ENCODE data around the gene ATOSB.
"Not testable (repeated sequence)": the region's sequence is repeated elsewhere in the genome, so short reads cannot be mapped to it uniquely, and the experiment has no call there.

The ATOSB gene, protein sequence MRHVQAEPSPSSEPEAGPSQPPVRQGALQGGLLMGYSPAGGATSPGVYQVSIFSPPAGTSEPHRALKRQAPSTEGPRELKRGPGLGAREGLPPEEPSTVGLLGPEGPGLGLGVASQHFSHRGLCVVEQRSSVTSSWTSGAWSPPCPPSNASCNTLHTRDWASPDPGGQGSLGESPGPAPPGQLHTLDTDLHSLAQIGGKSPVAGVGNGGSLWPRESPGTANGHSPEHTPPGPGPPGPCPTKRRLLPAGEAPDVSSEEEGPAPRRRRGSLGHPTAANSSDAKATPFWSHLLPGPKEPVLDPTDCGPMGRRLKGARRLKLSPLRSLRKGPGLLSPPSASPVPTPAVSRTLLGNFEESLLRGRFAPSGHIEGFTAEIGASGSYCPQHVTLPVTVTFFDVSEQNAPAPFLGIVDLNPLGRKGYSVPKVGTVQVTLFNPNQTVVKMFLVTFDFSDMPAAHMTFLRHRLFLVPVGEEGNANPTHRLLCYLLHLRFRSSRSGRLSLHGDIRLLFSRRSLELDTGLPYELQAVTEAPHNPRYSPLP

DNA sequence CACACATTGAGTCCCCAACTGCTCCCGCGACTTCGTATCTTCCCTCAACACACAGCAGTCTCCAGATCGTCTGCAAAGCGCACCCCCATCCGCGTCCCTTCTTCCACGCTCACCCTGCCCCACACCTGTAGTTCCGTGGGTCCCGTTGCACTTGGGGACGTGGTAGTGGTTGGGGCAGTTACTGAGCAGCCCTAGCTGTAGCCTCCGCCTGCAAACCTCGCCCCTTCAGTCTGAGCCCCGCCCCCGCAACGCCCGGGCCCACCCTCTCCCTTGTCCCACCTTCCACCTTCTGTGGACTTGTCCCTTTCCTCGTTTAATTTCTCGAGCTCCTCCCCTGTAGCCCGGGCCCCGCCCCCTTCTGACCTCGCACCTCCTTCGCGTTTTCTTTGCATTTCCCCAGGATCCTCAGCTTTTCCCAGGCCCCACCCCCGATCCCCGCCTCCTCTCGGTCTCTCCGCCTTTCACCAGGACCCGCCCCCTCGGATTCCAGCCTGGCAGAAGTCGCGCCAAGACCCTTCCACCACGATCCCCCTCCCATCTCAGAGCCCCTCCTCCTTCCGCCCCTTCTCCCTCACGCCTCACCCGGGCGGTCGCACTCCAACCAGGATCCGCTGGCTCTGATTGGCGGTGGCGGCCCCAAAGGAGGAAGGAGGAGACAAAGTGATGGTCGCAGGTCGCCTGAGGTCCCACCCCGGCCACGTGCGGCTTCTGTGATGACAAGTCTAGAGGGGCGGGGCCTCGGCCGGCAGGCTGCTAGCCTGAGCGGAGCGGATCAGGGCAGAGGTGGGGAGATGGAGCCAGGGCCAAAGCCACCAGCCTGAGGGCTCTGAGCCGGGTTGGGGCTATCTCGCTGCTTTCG lies at the start of gene ATOSB:
ATOSB (minus strand) TSS at position 183 of the 859 bp plus-strand sequence. CDS start 7,588 bp downstream, outside the sequence.
- peak; percentile 90 for DNase-seq (ENCODE audit: low read depth)

DNA sequence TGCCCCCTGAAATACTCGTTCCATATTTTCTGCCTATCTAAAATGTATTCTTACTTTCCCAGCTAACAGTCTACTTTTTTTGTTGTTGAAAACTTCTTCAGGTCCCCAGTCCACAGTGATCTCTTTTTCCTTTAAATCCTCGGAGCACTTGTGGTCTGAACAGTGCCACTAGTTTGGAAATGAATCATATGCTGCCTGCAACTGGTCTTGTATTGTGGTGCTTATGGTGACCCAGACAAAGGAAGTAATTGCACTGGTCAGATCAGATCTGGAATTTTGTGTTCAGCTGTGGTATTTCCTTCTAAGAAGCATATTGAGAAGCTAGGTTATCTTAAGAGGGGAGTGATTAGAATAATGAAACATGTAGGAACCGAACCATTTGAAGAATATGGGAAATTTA lies 49.0 kb upstream of the ATOSB start:
- no peak for DNase-seq (ENCODE audit: low read depth)

DNA sequence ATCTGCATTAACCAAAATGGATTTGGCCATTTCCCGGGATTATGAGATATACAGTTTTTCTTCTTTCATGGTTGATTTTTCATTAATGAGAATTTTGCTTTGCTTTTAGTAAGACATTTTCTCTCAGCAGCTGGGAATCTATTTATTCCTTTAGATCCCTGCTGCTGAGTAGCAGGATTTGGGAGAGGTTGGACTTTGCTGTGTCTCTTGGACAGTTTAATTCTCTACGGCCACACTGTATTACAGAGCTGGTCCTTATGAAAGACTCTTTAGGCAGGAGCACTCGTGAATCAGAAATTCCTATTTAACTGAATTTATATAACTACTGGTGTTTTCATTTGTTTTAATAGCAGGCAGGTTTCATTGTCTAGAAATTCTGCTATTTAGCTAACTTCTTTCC lies 47.8 kb upstream of the ATOSB start:
- no peak for DNase-seq (ENCODE audit: low read depth)

DNA sequence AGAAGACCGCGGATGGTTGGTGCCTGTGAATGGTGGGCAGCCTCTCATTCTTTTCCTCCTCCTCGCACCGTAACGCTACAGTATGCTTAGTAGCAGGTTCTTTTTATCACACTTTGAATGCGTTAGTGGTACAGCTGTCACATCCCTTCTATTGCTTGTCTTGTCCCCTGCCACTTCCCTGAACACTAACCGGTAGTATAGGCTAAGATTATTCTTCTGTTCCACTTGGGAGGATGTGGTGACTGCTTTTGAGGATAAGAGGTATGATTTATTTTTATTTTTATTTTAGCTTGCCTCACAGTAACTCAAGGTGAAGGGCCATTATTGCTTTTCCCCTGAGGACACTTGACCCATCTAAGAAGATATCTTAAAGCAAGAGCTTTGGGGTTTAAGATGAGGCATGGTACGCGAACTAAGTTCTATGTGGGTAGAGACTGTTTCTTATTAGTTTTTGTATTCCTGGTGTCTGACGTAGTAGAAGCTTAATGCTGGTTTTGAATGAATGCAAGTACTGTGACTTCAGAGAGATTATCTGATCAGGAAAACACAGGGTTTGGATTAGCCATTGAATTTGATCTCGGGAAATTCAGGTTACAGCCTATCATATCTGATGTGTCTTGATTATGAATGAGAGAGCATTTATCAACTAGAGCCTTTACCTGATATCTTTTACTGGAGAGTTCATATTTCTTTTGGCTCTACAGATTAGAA lies 47.1 kb upstream of the ATOSB start:
- DNase-seq (ENCODE audit: low read depth), result no peak

DNA sequence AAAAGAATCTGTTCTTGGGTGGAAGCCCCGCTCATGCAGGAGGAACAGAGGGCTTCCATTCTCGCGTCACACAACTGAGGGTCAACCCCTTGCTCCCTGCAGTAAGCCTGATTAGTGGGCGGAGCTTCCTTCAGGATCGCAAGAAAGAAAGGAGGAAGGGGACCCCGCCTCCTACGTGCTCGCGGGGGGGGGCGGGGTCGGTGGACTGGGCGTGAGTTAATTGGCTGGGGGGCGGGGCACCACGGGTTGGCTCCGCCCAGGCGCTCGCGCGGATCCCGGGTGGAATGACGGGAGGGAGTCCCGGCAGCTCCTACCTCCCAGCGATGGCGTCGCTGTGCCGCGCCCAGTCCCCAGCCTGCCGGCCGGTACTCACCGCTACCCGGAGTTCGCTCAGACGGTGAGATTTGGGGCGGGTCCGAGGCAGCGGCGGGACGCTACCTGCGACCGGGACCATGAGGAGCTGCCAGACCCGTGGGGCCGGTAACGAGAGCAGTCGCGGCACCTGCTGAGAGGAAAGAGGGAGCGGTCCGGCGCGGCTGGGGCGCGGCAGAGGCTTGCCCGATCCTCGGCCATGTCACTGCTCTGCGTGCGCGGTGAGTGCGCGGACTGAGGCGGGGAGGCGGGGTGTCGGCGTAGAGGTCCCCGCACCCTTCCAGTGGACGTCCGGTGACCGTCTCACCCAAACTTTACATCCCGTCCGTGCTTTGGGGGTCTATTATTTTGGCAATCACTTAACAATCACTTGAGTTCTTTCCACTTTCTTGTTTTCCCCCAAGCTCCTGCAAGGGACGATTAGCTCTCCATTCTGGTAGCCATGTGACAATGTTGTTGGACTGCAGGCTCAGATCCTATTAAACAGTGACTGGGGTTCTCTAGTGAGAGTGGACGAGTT lies 46.3 kb upstream of the ATOSB start, which contains the start of gene UNC13B:
UNC13B (plus strand) TSS at position 297 of the 892 bp plus-strand sequence; CDS start at position 572, 275 bp downstream.
- peak; percentile 41 for DNase-seq (ENCODE audit: low read depth)

DNA sequence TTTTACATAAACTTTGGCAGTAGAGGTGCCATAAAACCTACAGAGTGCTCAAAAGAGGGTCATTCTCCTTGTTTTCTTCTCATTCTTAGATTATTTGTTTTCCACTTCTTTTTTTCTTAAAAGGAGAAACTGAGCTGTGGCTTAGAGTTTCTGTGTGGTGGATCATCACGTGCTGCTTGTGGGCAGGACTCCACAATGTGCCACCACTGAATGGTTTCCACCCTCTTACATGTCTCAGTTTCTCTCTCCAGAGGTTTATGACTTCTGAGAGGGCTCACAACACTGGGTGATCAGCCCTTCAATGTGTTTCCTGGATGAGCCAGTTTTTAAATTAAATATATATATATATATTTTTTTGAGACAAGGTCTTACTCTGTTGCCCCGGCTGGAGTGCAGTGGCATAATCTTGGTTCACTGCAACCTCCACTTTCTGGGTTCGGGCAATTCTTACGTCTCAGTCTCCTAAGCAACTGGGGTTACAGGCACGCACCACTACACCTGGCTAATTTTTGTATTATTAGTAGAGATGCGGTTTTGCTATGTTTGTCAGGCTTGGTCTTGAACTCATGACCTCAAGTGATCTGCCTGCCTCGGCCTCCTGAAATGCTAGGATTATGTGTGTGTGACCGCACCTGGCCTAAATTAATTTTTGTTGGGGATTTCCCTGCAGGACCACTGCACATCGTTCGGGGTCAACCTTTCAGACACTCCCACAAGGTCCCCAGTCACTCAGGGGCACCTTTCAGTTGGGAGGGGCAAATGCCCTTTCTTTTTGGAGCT lies 43.0 kb upstream of the ATOSB start:
- no peak for DNase-seq (ENCODE audit: low read depth)

DNA sequence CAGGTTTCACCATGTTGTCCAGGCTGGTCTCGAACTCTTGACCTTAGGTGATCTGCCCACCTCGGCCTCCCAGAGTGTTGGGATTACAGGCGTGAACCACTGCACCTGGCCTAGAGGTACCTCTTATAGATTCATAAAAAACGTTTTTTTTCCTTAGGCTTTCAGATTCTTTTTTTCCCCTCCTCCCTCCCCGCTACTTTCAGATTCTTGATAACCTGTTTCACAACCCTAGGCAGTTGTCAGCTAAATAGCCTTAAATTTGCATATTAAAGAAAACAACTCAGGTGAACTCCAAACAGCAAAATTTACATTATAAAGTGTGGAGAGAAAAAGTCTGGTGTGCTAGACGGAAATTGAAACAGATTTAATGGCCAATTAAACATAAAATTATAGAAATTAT lies 42.2 kb upstream of the ATOSB start:
- DNase-seq (ENCODE audit: low read depth), result not testable (repeated sequence)

DNA sequence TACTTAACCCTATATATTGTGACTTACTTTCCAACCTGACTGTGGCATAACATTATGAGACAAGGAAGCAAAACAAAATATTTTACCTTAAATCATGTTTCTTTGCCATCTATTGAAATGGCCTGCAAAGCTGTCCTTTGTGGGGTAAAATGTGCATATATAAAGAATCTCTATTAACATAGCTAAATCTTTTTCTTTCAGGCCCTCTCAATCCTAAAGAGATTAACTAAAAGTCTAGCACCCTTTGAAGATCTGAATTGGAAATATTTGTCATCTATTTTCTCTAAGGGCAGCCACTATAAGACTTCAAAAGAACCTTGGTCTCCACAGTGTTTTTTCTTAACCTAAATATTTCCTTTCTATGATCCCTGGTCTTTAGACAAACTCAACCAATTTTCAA lies 41.1 kb upstream of the ATOSB start:
- no peak for DNase-seq (ENCODE audit: low read depth)

DNA sequence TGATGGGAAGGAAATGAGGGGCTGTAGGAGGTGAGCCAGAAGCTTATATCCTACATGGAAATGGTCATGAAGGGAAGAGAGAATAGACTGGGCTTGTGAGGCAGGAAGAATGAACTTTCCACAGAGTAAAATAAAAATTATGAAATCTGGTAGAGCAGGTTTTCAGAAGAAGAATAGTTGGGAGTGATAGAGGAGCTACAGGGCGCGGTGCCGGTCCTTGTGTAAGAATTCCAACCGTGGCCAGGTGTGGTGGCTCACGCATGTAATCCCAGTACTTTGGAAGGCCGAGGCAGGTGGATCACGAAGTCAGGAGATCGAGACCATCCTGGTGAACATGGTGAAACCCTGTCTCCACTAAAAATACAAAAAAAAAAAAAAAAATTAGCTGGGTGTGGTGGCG lies 37.3 kb upstream of the ATOSB start:
- DNase-seq (ENCODE audit: low read depth), result no peak

DNA sequence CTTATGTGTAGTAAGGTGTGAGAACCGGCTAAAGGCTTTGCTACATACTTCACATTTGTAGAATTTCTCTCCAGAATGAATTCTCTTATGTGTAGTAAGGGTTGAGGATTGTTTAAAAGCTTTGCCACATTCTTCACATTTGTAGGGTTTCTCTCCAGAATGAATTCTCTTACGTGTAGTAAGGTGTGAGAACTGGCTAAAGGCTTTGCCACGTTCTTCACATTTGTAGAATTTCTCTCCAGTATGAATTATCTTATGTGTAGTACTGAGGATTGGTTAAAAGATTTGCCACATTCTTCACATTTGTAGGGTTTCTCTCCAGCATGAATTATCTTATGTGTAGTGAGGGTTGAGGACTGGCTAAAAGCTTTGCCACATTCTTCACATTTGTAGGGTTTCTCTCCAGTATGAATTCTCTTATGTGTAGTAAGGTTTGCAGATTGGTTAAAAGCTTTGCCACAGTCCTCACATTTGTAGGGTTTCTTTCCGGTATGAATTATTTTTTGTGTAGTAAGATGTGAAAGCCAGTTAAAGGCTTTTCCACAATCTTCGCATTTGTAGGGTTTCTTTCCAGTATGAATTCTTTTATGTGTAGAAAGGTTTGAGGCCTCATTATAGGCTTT lies 32.4 kb upstream of the ATOSB start:
- DNase-seq (ENCODE audit: low read depth), result not testable (repeated sequence)

DNA sequence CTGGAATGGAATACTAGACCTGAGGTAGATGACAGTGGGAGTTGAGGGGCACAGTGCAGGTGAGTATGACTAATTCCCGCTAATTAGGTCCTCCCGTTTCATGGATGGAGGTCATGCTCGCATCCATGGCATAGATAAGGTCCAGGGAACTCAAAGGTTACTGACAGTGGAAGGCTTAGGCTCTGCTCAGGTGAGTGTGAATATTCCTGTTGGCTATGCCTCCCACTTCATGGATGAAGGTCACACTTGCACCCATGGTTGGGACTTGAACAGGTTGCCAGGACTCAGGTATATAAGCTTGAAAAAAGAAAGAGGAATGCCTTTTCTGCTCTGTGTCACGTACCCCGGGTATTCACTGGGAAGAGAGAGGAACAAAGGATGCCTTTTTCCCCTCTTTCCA lies 26.4 kb upstream of the ATOSB start:
- no peak for DNase-seq (ENCODE audit: low read depth)

DNA sequence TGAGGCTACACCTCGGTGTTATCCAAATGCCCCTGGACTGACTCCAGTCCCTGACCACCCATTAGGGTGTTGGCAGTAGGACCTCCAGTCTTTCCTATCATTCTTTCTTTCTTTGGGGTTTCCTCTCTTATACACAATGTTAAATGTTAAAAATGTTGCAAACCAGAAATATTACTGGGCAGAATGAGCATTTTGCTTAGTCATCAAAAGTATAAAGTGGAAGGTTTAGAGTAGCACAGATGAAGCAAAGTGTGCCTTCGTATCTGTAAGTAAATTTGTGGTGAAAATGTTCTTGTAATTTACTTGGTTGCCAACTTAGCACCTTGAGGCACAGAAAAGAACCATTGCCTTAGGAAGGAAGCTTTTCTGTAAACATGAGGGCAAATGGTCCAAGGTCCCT lies 24.4 kb upstream of the ATOSB start:
- no peak for DNase-seq (ENCODE audit: low read depth)

DNA sequence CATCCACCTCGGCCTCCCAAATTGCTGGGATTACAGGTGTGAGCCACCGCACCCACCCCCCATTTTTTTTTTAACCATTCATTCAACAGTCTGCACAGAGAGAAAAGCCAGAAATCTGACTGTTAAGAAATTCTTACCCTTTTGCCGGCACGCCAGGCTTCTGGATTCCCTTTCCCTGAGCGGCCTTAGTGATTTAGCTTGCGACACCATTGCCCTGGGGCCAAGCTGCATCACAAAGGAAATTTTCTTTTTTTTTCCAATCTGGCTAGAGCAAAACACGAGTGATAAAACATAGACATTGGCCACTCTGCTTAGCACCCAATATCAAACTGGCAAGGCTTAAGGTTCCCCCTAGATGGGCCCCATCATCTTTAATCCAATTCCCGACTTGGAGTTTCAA lies 21.2 kb upstream of the ATOSB start:
- no peak for DNase-seq (ENCODE audit: low read depth)

DNA sequence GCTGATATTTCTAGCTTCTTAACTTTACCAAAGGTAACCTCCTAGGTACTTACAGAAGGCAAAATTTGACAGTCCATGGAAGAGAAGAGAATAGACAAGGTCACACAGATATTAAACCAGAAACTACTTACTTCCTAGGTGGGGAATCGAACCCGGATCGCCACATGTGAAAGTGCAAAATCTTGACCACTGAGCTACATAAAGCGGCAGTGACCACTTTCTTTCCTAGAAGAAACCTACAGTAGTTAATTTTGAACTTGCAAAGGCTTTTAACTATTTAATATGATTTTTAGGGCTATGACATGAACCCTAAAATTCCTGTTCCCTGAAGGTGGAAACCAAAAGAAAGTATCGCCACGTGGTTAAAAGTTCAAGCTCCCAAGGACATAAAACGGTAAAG lies 20.3 kb upstream of the ATOSB start:
- no peak for DNase-seq (ENCODE audit: low read depth)

DNA sequence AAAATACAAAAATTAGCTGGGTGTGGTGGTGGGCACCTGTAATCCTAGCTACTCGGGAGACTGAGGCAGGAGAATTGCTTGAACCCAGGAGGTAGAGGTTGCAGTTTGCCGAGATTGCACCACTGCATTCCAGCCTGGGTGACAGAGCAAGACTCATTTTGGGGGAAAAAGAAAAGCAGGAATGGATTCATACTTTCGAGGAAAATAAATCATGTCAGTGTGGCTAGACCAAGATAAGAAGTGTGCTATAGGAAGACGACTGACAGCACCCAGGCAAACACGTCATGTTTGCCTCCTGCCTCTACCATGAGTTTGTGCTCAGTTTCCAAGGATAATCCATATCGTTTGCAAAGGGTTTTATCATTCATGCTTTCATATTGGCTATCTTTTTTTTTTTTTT lies 19.3 kb upstream of the ATOSB start:
- DNase-seq (ENCODE audit: low read depth), result no peak

DNA sequence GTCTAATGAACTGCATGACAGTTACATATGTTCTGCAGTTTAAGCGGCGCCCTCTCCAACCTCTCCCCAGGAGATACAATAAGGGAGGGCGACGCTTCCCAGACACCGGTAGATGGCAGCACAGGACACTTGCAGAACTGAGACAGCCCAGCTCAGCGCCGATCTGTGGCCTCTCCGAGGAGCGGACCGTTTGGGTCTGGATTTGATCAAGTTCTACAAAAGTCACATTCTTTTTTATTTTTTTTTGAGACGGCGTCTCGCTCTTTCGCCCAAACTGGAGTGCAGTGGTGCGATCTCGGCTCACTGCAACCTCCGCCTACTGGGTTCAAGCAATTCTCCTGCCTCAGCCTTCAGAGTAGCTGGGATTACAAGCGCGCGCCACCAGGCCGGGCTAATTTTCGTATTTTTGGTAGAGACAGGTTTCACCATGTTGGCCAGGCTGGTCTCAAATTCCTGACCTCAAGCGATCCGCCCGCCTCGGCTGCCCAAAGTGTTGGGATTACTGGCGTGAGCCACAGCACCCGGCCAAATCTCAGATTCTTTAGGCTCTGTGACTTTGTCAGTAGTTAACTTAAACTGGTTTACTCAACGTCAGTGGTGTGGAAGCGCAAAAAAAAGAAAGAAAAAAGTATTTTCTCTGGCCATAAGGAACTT lies 1.4 kb upstream of the ATOSB start:
- DNase-seq (ENCODE audit: low read depth), result peak; percentile 81

DNA sequence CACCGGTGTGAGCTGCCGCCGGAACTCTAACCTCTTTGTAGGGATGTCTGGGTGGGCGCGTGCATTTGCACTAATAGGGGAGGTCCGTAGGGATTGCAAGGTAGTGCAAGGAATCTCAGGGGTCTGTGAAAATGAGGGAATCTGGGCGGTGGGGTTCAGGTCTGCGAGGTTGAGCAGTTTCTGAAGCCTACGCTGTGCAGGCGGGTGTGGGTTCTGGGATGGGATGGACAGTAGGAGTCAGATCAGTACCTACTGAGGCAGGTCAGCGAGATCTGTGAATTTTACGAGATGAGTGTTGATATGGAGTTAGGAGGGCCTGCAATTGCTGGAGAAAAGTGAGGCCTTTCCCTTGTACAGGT lies 856 bp upstream of the ATOSB start:
- DNase-seq (ENCODE audit: low read depth), result no peak

DNA sequence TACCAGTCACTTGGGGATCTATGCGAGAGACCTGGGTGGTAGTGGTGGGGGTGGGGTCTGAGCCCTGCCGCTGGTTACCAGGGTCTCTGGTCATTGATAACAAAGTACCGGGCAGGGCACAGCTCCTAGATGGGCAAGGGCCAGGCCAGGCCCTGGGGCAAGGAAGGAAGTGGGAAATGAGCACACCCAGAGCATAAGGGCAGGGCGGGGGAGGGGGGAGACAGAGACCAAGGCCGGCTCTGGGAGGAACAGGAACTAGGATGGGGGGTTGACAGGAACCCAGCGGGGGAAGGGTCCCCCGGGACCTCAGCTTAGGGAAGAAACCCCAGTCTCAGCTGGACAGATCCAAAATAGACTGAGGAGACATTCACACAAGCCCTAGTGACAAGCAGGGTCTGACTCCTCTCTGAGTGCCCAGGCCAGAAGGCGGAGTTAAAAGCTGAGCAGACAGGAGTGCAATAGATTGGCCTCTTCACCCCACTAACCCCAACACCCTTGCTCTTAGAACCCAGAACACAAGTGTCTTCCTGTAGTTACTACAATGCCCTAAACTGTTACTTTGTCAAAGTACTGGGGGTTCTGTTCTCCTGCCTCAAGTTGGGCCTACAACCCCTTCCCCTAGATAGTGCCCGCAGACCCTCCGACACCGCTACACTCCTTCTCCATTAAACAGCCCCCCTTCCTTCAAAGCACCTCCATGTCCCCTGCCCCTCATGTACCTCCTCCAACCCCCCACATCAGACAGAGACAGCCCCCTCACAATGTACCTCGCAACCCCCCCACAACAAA lies 628 bp downstream of the ATOSB start:
- DNase-seq (ENCODE audit: low read depth), result no peak

Measured in activated gamma-delta T cell treated with anti-CD3 and anti-CD28 coated beads, Interleukin-2, amount 50 U/mL, for 16 hours (primary cell).